Mammary epithelial cell (primary cell): ENCODE data around the gene BEGAIN.

Source experiments
- CTCF ChIP-seq, 2 donors: IDR thresholded peaks in 1 of 2; conservative IDR thresholded peaks in 1 of 2; 2 replicates each; pipeline ENCODE4 v1.5.1; 2011 to 2012; ENCODE audit warnings: inconsistent platforms in 2 of 2, low read length in 2 of 2, mild to moderate bottlenecking in 2 of 2, control low read depth in 1 of 2, low read depth in 1 of 2; ENCODE audit not compliant: insufficient read depth in 1 of 2; ENCODE audit errors: extremely low read depth in 1 of 2
- EZH2 ChIP-seq: IDR thresholded peaks from 2 replicates; pipeline ENCODE4 v1.6.1; 2012; ENCODE audit warnings: low read length, inconsistent platforms, borderline replicate concordance

- TF ChIP-seq CTCF (conservative IDR thresholded peaks at IDR 0.05 in 1 of 2, IDR thresholded peaks at IDR 0.05 in 1 of 2; ENCODE audit: extremely low read depth in 1 of 2, insufficient read depth in 1 of 2, low read depth in 1 of 2, low read length in 2 of 2) = no peak
- TF ChIP-seq EZH2 = no peak
Observed at GRCh38 chr14:100524233-100524932, 62.8 kb downstream of the BEGAIN start.
